SKM-1 (cell line): ENCODE results near the gene SERPINE1.
"Not testable (repeated sequence)": the region's sequence is repeated elsewhere in the genome, so short reads cannot be mapped to it uniquely, and the experiment has no call there.

Source experiments
- DNase-seq: peaks from one replicate; lab custom pipeline; 2025; ENCODE audit not compliant: unreplicated experiment; lab: John Stamatoyannopoulos, UW

SERPINE1 gene

DNA sequence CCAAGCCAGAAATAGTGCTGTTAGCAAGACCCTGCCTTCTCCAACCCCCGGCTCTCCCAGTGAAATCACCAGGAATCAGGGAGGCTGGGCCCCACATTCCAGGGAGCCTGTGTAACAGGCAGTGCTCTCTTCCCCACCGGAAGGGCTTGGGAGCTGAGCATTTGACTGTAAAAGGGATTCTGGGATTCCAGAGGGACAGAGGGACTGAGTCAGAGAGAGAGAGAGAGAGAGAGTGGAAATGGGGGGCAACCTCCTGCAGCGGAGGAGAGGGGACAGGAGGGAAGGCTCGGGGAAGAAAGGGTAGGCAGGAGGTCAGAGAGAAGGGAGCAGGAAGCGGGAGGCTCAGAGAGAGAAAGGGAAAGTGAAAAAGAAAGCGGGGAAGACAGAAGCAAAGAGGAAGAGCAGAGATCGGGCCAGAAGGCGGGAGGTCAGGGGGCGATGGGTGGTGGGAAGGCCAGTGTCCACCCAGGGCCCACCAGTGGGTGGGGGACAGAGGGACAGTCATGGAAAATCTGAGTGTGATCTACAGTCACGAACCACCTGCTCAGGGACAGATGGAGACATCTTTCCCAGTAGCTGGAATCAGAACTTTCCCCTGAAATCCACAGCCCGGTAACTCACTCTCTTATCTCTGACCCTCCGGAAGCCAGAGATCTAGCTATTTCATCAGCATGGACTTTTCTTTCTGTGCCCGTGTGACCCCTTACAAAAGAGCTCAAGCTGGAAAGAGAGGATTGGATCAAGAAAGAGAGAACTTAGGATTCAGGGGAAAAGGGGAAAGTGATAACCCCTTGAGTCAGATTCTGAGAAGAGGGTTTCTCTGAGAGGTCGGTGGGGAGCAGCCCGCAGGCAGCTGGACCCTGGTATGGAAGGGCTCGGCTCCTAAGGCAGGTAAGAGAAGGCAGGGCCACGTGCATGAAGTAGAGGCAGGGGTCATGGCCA lies 4.6 kb upstream of the SERPINE1 start:
- DNase-seq: no peak

DNA sequence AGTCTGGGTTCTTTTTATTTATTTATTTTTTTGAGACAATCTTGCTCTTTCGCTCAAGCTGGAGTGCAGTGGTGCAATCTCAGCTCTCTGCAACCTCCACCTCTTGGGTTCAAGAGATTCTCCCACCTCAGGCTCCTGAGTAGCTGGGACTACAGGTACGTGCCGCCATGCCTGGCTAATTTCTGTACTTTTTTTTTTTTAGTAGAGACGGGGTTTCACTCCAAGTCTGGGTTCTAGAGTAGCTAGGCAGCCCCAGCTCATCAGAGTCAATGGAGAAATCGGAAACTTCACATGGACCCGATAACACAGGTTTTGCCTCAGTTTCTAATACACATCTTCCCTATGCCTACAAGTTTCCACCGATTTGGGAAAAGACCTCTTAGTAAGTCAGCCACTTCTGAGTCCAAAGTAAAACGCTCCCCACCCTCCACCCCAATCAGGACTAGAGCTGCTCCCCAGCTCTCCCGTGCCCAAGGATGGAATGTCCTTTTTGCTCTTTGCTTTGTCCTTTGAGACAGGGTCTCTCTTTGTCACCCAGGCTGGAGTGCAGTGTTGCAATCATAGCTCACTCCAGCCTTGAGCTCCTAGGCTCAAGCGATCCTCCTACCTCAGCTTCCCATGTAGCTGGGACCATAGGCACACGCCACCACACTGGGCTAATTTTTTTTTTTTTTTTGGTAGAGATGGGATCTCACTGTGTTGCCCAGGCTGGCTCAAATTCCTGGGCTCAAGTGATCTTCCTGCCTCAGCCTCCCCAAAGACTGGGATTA lies 3.8 kb upstream of the SERPINE1 start:
- no peak for DNase-seq

- no peak for DNase-seq
These were observed 3.2 kb upstream of the SERPINE1 start for GRCh38 chr7:101123703-101124068.

GRCh38 chr7:101124376-101125056 lies 2.4 kb upstream of the SERPINE1 start:
- peak; percentile 19 for DNase-seq

GRCh38 chr7:101125989-101126650 lies 784 bp upstream of the SERPINE1 start:
- no peak for DNase-seq

- DNase-seq: no peak
These were observed 646 bp downstream of the SERPINE1 start for GRCh38 chr7:101127460-101128039.

GRCh38 chr7:101128040-101128834 lies 1.3 kb downstream of the SERPINE1 start:
- DNase-seq: no peak

DNA sequence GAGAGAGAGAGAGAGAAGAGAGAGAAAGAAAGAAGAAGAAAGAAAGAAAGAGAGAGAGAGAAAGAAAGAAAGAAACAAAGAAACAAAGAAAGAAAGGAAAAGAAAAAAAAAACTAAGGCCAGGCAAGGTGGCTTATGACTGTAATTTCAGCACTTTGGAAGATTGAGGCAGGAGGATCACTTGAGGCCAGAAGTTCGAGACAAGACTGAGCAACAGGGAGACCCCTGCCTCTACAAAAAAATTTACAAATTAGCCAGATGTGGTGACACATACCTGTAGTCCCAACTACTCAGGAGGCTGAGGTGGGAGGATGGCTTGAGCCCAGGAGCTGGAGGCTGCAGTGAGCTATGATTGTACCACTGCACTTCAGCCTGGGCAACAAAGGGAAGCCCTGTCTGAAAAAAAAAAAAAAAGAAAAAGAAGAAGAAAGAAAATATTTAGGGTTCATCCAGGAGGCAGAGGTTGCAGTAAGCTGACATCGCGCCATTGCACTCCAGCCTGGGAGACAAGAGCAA lies 2.8 kb downstream of the SERPINE1 start:
- no peak for DNase-seq

- DNase-seq: not testable (repeated sequence)
These were observed 6.0 kb downstream of the SERPINE1 start for GRCh38 chr7:101132626-101133600.

DNA sequence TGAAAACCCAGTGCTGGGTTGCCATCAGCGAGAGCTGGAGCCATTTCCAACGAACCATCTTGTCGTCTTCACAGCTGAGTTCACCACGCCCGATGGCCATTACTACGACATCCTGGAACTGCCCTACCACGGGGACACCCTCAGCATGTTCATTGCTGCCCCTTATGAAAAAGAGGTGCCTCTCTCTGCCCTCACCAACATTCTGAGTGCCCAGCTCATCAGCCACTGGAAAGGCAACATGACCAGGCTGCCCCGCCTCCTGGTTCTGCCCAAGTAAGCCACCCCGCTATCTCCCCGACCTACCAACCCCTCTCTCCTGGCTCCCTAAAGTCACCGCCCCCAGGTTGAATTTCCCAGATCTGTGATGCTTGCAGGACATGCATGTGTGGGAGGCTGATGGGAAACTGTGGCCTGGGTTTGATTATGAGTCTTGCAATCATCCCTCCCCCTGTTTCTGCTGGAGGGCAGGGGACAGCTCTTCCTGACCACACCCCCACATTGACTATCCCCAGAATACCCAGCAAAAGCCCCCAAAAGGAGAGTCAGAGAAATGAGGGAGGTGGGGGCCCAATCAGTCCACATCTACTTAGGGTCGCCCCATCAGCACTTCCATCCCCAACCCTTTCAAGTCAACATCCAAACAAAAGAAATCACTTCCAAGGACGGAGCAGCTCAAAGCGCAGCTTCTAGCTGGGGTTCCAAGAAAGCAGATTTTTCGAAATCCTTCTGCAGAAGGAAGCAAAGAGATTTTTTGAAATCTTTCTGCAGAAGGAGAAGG lies 6.9 kb downstream of the SERPINE1 start:
- no peak for DNase-seq

- no peak for DNase-seq
These were observed 7.6 kb downstream of the SERPINE1 start for GRCh38 chr7:101134399-101134980.

- DNase-seq: no peak
These were observed 10.8 kb downstream of the SERPINE1 start for GRCh38 chr7:101137651-101138212.

DNA sequence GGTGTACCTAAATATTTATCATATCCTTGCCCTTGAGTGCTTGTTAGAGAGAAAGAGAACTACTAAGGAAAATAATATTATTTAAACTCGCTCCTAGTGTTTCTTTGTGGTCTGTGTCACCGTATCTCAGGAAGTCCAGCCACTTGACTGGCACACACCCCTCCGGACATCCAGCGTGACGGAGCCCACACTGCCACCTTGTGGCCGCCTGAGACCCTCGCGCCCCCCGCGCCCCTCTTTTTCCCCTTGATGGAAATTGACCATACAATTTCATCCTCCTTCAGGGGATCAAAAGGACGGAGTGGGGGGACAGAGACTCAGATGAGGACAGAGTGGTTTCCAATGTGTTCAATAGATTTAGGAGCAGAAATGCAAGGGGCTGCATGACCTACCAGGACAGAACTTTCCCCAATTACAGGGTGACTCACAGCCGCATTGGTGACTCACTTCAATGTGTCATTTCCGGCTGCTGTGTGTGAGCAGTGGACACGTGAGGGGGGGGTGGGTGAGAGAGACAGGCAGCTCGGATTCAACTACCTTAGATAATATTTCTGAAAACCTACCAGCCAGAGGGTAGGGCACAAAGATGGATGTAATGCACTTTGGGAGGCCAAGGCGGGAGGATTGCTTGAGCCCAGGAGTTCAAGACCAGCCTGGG lies 11.4 kb downstream of the SERPINE1 start:
- peak; percentile 83 for DNase-seq

- DNase-seq: no peak
These were observed 13.4 kb downstream of the SERPINE1 start for GRCh38 chr7:101140339-101140699.

DNA sequence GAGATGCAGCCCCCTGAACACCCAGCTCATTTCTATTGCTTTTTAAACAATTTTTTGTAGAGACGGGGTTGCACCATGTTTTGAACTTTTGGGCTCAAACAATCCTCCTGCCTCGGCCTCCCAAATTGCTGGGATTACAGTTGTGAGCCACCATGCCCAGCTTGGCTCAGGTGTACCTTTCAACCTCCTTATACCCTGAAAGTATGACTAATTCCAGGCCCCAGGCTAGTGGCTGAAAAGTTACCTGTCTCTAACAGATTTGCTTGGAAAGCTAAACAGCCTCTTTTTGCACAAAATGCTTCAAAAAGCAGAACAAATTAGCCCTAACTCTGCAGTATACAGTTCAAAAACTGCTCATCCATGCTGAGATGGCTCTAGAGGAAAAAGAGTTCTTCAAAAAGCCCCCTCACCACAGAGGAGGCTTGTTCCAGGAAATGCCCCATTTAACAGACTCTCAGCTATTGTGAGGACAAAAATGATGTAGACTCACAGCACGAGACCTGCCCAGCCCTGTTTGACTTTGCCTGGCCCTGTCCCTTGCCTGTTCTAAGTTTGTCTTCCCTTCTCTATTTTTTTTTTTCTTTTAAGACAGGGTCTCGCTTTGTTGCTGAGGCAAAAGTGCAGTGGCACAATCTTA lies 14.0 kb downstream of the SERPINE1 start:
- no peak for DNase-seq
